Esophagus mucosa (tissue), 1 donor: ENCODE data around the gene C22orf23. TPM values are rescaled to one million over a fixed set of nuclear protein-coding genes. Genes with fewer than 3 reads are reported as not detected.
"Not testable (repeated sequence)": the region's sequence is repeated elsewhere in the genome, so short reads cannot be mapped to it uniquely, and the experiment has no call there.

ENCODE experiments used
- ATAC-seq: fragments of 200-7000 bp; cut with Tn5 transposase; one replicate; pipeline ENCODE4 v1.9.1; 2020
- total RNA-seq: library from RNA; stranded (reverse); gene quantifications from one replicate; pipeline ENCODE4 v1.2.4, GENCODE V29; 2023
- donor health status: DM: yes; HTN: yes; CAD: no.

The C22orf23 gene
- total RNA-seq, 1 donor from 2014 or later = not detected

GRCh38 chr22:37953062-37953436 lies 352 bp downstream of the C22orf23 start:
- peak; percentile 4 for ATAC-seq

DNA sequence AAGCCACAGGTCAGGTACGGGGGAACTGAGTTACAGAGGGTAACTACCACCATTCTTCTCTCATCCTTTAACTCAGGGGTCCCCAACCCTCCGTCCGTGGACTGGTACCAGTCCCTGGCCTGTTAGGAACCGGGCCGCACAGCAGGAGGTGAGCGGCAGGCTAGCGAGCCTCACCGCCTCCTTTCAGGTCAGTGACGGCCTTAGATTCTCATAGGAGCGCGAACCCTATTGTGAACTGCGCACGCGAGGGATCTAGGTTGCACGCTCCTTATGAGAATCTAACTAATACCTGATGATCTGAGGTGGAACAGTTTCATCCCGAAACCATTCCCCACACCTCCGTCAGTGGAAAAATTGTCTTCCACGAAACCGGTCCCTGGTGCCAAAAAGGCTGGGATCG lies 772 bp downstream of the C22orf23 start:
- peak; percentile 9 for ATAC-seq

- ATAC-seq = no peak
Observed at GRCh38 chr22:37951305-37951704, 2.1 kb downstream of the C22orf23 start.

DNA sequence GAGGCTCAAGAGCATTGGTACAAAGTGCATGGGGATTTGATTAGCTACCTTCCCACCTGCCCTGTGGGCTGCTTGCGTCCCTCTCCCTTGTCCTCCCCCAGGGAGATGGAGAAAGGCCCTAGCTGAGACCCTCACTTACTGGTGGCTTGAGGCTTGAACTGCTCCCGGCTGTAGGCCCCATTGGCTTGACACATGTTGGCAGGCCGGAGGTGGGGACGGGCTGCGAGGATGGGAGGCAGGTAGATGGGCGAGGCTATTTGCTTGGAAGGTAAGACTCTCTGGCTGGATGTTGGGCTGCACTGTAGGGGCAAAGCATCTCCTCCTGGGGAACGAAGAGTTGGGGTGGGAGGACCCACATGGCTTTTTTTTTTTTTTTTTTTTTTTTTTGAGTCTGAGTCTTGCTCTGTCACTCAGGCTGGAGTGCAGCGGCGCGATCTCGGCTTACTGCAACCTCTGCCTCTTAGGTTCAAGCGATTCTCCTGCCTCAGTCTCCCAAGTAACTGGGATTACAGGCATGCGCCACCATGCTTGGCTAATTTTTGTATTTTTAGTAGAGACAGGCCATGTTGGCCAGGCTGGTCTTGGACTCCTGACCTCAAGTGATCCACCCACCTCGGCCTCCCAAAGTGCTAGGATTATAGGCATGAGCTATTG lies 6.1 kb downstream of the C22orf23 start:
- not testable (repeated sequence) for ATAC-seq

DNA sequence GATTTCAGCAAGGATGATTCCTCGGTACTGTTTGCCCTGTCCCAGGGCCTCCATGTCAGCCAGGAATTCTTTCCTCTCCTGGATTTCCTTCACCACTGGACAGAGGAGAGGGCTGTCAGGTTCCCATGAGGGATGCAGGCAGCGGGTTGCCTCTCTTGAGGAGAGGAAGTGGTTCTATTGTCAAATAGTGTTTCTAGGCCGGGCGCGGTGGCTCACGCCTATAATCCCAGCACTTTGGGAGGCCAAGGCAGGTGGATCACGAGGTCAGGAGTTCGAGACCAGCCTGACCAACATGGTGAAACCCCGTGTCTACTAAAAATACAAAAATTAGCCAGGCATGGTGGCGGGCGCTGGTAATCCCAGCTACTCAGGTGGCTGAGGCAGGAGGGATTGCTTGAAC lies 9.0 kb downstream of the C22orf23 start:
- ATAC-seq = not testable (repeated sequence)

DNA sequence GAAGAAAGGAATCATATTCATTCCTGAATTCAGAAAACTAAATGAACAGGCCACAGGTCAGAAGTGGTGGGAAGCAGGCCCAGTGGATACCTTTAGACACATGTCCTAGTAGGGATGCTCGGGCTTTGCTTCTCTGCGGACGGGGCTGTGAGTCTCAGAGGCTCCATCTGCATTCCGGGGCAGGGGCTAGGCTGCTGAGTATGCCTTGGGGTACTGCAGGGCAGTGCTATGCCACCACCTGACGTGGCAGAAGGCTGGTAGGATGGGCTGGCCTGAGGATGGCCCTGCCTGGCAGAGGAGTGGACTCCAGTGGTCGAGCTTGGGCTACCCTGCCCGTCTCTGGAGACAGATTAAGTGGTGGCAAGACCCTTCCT lies 9.6 kb downstream of the C22orf23 start:
- peak; percentile 12 for ATAC-seq

- no peak for ATAC-seq
Observed at GRCh38 chr22:37943136-37943824, 10.1 kb downstream of the C22orf23 start.

DNA sequence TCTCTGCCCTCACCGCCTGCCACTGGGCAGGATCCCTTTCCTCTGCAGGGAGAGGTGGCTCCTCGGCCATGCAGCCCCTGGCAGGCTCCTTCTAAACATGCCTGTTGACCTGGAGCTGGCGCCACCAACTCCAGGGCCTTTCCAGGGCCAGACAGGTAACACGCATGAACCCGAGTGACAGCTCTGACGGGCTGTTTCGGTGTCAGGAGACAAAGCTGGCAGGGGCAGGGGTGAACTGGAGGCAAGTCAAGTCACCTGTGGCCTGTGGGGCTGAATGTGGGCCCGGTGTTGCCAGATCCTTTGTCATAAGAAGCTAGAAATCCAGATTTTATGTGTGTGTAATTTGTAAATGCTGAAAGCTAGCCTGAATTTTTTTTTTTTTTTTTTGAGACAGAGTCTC lies 11.3 kb downstream of the C22orf23 start:
- ATAC-seq = no peak

- peak; percentile 6 for ATAC-seq
Observed at GRCh38 chr22:37940698-37941376, 12.6 kb downstream of the C22orf23 start.

GRCh38 chr22:37933711-37934376 lies 19.6 kb downstream of the C22orf23 start:
- peak; percentile 93 for ATAC-seq

DNA sequence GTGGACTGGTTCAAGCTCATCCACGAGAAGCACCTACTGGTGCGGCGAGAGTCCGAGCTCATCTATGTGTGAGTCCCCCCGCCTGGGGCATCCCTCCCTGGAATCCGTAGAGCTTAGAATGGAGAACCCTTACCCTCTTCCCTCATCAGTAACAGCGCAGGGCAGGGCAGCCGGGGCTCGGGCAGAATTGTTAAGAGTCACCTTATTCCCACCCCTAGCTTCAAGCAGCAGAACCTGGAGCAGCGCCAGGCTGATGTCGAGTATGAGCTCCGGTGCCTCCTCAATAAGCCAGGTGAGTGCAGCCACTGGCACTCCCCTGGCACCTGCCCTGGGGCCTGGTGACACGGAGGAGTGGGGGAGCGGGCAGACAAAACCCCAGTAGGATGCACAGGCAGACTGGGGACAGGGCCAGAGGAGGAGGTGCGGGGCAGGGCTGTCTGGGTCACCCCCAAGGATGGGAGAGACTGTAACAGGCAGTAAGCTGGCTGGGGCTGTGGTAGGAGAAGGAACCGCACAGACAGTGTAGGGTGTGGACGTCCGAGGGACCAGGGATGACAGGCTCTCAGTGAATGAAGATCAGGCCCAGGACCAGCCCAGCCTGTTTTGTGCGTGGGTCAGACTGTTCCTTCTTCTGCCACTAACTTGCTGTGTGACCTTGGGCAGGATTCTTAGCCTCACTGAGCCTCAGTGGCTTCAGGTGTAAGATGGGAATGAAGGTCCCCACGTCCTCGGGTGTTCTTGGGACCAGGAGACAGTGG lies 20.4 kb downstream of the C22orf23 start:
- peak; percentile 79 for ATAC-seq

DNA sequence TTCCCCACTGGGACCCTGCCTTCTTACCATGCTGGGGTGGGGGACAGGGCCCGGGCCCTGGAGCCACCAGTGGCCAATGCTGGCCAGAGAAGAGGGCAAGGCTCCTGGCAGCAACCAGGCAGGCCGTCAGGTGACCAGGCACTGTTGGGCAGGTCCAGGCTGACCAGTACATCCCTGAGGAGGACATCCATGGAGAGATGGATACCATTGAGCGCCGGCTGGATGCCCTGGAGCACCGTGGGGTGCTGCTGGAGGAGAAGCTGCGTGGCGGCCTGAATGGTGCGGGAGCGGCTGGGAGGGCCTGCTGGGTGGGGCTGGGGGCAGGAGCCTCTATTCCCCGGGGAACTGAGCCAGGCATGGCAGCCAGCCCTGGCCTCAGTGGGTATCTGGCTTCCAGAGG lies 21.0 kb downstream of the C22orf23 start:
- no peak for ATAC-seq

- no peak for ATAC-seq
Observed at GRCh38 chr22:37931893-37932389, 21.5 kb downstream of the C22orf23 start.

DNA sequence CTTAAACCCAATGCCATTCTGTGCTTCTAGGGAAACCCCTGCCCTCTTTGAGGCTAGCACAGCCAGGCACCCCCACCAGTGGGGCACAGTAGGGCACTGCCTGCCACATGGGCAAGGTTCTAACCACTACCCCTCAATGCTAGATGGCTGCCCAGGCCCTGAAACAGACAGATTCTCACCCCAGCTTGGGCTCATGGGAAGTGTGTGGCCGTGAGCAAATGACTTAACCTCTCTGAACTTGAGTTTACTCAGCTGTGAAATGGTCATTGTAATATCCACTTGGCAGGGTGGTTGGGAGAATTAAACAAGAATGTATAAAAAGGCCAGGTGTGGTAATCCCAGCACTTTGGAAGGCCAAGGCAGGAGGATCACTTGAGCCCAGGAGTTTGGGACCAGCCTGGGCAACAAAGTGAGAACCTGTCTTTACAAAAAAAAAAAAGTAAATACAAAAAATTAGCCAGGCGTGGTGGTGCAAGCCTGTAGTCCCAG lies 22.4 kb downstream of the C22orf23 start:
- no peak for ATAC-seq

- no peak for ATAC-seq
Observed at GRCh38 chr22:37930270-37930951, 23.0 kb downstream of the C22orf23 start.

- ATAC-seq = no peak
Observed at GRCh38 chr22:37929390-37929789, 24.0 kb downstream of the C22orf23 start.

DNA sequence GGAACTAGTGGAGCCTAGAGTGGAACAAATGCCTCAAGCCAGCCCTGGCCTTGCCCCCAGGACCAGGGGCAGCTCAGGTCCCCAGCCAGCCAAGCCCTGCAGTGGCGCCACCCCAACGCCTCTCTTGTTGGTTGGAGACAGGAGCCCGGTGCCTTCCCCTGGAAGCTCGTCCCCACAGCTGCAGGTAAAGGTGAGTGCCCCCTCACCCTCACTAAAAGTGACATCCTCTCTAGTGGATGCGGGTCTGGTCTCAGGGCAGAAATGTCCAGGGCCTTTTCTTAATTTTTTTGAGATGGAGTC lies 25.8 kb downstream of the C22orf23 start:
- ATAC-seq = no peak

GRCh38 chr22:37926771-37927636 lies 26.4 kb downstream of the C22orf23 start:
- ATAC-seq = no peak

DNA sequence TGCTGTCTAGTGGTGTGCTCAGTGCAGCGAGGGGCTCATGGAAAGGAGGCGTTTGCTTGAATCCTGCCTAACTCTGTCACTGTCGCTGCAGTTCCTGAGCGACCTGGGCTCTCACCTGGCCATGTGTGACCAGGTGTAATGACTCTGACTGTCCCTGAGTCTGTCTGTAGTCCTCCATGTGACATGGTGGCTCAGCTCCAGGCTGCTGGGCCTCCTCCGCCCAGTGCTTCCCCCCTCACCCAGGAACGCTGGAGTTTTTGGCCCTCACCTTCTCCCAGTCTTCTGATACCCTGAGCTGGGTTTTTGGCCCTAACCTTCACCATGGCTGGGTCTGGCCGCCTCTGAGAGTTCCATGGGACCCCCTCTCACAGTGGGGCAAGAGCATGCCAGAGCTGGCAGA lies 27.0 kb downstream of the C22orf23 start:
- ATAC-seq = no peak

DNA sequence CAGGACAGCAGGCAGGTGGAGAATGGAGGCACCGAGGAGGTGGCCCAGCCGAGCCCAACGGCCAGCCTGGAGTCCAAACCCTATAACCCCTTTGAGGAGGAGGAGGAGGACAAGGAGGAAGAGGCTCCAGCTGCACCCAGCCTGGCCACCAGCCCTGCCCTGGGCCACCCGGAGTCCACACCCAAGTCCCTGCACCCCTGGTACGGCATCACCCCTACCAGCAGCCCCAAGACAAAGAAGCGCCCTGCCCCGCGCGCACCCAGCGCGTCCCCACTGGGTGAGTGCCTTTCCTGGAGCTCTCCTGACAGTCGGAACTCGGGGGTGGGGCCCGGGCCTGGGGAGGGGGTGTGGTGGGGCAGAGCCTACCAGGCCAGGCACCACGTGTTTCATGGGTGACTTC lies 27.6 kb downstream of the C22orf23 start:
- ATAC-seq = peak; percentile 4

DNA sequence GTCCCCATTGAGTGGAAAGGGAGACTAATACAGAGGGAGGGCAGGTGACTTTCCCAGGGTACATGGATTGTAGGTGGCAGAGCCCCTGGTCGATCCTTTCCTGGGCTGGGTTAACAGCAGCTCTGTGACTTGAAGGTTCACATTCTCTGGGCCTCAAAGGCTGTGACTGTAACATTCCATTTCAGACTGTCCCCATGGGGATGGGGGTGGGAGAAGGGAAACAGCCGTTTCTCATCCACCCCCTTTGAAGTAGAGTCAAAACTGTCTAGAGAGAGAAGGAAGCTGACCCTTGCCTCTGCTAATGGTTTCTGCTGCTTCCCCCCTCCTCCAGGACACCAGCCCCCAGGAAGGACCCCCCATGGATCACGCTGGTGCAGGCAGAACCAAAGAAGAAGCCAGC lies 28.1 kb downstream of the C22orf23 start:
- ATAC-seq = no peak
